ENCODE data around the gene ANKLE2. TPM values are rescaled to one million over a fixed set of nuclear protein-coding genes. Genes with fewer than 3 reads are reported as not detected.

The ANKLE2 gene
- total and polyA plus RNA-seq, 10 of the 15 experiments (the other 5 are each of a cell fraction or from before 2014, with no cell fraction given): 4.3 to 89.4 (median 53.0) TPM

DNA sequence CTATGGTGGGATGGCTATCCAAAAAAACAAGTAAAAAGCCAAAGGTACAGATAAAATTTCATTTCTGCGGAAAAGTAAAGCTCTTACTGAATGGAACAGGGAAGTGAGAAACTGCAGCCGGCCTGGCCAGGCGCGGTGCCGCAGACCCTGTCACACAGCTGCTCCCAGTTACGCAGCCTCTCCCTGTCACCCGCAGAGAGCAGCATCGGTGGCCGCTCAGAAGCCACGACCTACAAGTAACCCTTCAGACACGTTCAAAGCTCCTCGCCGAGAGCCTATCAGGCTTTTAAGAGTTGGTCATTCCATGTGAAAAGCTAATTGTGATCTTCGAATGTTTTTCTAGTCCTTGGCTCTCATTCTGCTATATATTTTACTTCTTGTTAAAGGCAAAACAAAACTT, 11.0 kb upstream of the ANKLE2 start (continued):
- 0 out of 2 replicates have a peak, but pooled peaks have one; percentile 39 for TF ChIP-seq NBN (IDR thresholded peaks at IDR 0.05)
- peak; percentile 92 for TF ChIP-seq SPI1 (IDR thresholded peaks at IDR 0.05; ENCODE audit: borderline replicate concordance, insufficient read depth, low read depth, low read length)
- TF ChIP-seq E4F1 (IDR thresholded peaks at IDR 0.05; ENCODE audit: borderline replicate concordance, partially characterized antibody): no peak
- peak; percentile 76; the same call in 1 of the 2 replicates for TF ChIP-seq TCF3 (IDR thresholded peaks at IDR 0.05; ENCODE audit: borderline replicate concordance, insufficient read depth, low read depth, low read length)
- TF ChIP-seq, protein P1, sequence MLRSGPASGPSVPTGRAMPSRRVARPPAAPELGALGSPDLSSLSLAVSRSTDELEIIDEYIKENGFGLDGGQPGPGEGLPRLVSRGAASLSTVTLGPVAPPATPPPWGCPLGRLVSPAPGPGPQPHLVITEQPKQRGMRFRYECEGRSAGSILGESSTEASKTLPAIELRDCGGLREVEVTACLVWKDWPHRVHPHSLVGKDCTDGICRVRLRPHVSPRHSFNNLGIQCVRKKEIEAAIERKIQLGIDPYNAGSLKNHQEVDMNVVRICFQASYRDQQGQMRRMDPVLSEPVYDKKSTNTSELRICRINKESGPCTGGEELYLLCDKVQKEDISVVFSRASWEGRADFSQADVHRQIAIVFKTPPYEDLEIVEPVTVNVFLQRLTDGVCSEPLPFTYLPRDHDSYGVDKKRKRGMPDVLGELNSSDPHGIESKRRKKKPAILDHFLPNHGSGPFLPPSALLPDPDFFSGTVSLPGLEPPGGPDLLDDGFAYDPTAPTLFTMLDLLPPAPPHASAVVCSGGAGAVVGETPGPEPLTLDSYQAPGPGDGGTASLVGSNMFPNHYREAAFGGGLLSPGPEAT (IDR thresholded peaks at IDR 0.05; ENCODE audit: low read depth): no peak; the same call in 1 of the 2 replicates
- TF ChIP-seq HDAC2 (IDR thresholded peaks at IDR 0.05): no peak
- TF ChIP-seq NR2C2 (IDR thresholded peaks at IDR 0.05; ENCODE audit: borderline replicate concordance, control insufficient read depth, insufficient read length, low read depth): no peak
- no peak for TF ChIP-seq CUX1 (IDR thresholded peaks at IDR 0.05; ENCODE audit: insufficient replicate concordance, low read depth, low read length)
- 0 out of 2 replicates have a peak, but pooled peaks have one; percentile 17 for TF ChIP-seq ATF7 (IDR thresholded peaks at IDR 0.05; ENCODE audit: low read depth)
- no peak for TF ChIP-seq SIX5 (IDR thresholded peaks at IDR 0.05; ENCODE audit: low read depth, low read length, severe bottlenecking)
- TF ChIP-seq FOS (IDR thresholded peaks at IDR 0.05; ENCODE audit: borderline replicate concordance, extremely low read depth, insufficient read length): no peak
- no peak for TF ChIP-seq USF1 (IDR thresholded peaks at IDR 0.05; ENCODE audit: borderline replicate concordance, extremely low read length, insufficient read depth, low read depth, low read length)
- TF ChIP-seq ZZZ3 (IDR thresholded peaks at IDR 0.05; ENCODE audit: control insufficient read depth, insufficient read length, low read depth): no peak
- TF ChIP-seq CREB1 (IDR thresholded peaks at IDR 0.05; ENCODE audit: low read depth): 0 out of 2 replicates have a peak, but pooled peaks have one; percentile 12
- peak; percentile 91 for TF ChIP-seq TCF12 (IDR thresholded peaks at IDR 0.05; ENCODE audit: low read depth, low read length)
- TF ChIP-seq ELK1 (IDR thresholded peaks at IDR 0.05; ENCODE audit: low read depth, low read length): no peak
- TF ChIP-seq MTA2 (IDR thresholded peaks at IDR 0.05; ENCODE audit: low read depth): peak; percentile 43; the same call in 1 of the 2 replicates
- no peak for TF ChIP-seq ZBED1 (IDR thresholded peaks at IDR 0.05; ENCODE audit: borderline replicate concordance)
- no peak for TF ChIP-seq CBX3 (IDR thresholded peaks at IDR 0.05; ENCODE audit: borderline replicate concordance, low read depth)
